HepG2 (cell line): Measurements from ENCODE around the gene TBL2. TPM values are rescaled to one million over a fixed set of nuclear protein-coding genes. Genes with fewer than 3 reads are reported as not detected.
A peak's percentile ranks its signal among the peaks of the same experiment; 100 is the strongest.

Experiments
- ARNT2 ChIP-seq: sonication (generic); formaldehyde crosslinking; IDR thresholded peaks from 2 replicates; pipeline ENCODE4 v1.8.0; 2022; ENCODE audit warnings: mild to moderate bottlenecking, low read depth, missing genetic modification reagents, moderate library complexity
- ATF7-NPFF ChIP-seq: sonication (generic); formaldehyde crosslinking; IDR thresholded peaks from 2 replicates; pipeline ENCODE4 v1.8.1; 2023; ENCODE audit warnings: mild to moderate bottlenecking, low read depth, missing genetic modification reagents, moderate library complexity
- CENPBD1 ChIP-seq: sonication (generic); formaldehyde crosslinking; IDR thresholded peaks from 2 replicates; pipeline ENCODE4 v1.8.0; 2022; ENCODE audit warnings: missing genetic modification reagents, low read depth, mild to moderate bottlenecking, borderline replicate concordance
- E2F5 ChIP-seq: sonication (generic); formaldehyde crosslinking; conservative IDR thresholded peaks from 2 replicates; pipeline ENCODE4 v1.4.0; 2020; ENCODE audit warnings: missing genetic modification reagents
- ESRRA ChIP-seq: sonication (generic); formaldehyde crosslinking; IDR thresholded peaks from 2 replicates; pipeline ENCODE4 v1.5.1; 2020; ENCODE audit warnings: mild to moderate bottlenecking, low read depth, missing genetic modification reagents
- HMGXB3 ChIP-seq: sonication (generic); formaldehyde crosslinking; IDR thresholded peaks from 2 replicates; pipeline ENCODE4 v1.4.0; 2020; ENCODE audit warnings: missing genetic modification reagents, borderline replicate concordance
- KDM5A ChIP-seq: fragments of 200-600 bp; sonication (generic); IDR thresholded peaks from 2 replicates; pipeline ENCODE4 v1.7.0; 2018; ENCODE audit warnings: antibody characterized with exemption, mild to moderate bottlenecking, low read length, borderline replicate concordance
- KLF15 ChIP-seq: sonication (generic); formaldehyde crosslinking; IDR thresholded peaks from 2 replicates; pipeline ENCODE4 v1.8.1; 2023; ENCODE audit warnings: borderline replicate concordance, mild to moderate bottlenecking, inconsistent platforms, missing genetic modification reagents, mixed read lengths
- MED13 ChIP-seq: sonication (generic); formaldehyde crosslinking; IDR thresholded peaks from 2 replicates; pipeline ENCODE4 v1.5.0; 2020; ENCODE audit warnings: missing genetic modification reagents
- NBN ChIP-seq: fragments of 450-650 bp; conservative IDR thresholded peaks from 2 replicates; pipeline ENCODE4 v1.6.1; 2017
- PAF1 ChIP-seq: IDR thresholded peaks from 2 replicates; pipeline ENCODE4 v1.6.1; 2016; ENCODE audit warnings: missing genetic modification reagents, missing compliant biosample characterization
- PHF8 ChIP-seq: sonication (generic); formaldehyde crosslinking; IDR thresholded peaks from 2 replicates; pipeline ENCODE4 v1.5.0; 2020; ENCODE audit warnings: missing genetic modification reagents
- RBM22 ChIP-seq: fragments of 200-400 bp; formaldehyde crosslinking; optimal IDR thresholded peaks from 2 replicates; pipeline ENCODE3; 2017; ENCODE audit warnings: mild to moderate bottlenecking, low read length, moderate library complexity
- SP1 ChIP-seq, 2 experiments: fragments of 450-650 bp in 1 of 2; sonication (generic) in 1 of 2; formaldehyde crosslinking in 1 of 2; IDR thresholded peaks; 2 replicates each; pipeline versions ENCODE4 v1.4.0 to v1.6.1; 2016 to 2020; ENCODE audit warnings: missing genetic modification reagents in 1 of 2
- UBTF ChIP-seq: sonication (generic); formaldehyde crosslinking; IDR thresholded peaks from 2 replicates; pipeline ENCODE4 v1.4.0; 2020; ENCODE audit warnings: mild to moderate bottlenecking, missing genetic modification reagents
- ZBTB37 ChIP-seq: sonication (generic); formaldehyde crosslinking; IDR thresholded peaks from 2 replicates; pipeline ENCODE4 v1.4.0; 2020; ENCODE audit warnings: mild to moderate bottlenecking, missing genetic modification reagents
- ZFYVE20 ChIP-seq: sonication (generic); formaldehyde crosslinking; IDR thresholded peaks from 2 replicates; pipeline ENCODE4 v1.8.0; 2023; ENCODE audit warnings: low read depth, mild to moderate bottlenecking, moderate library complexity, missing genetic modification reagents, borderline replicate concordance
- ZNF205 ChIP-seq: IDR thresholded peaks from 2 replicates; pipeline ENCODE4 v1.6.1; 2018; ENCODE audit warnings: missing biosample characterization, missing genetic modification reagents
- ZNF430 ChIP-seq: sonication (generic); formaldehyde crosslinking; IDR thresholded peaks from 2 replicates; pipeline ENCODE4 v1.9.0; 2021; ENCODE audit warnings: mild to moderate bottlenecking, missing genetic modification reagents
- ZNF546 ChIP-seq: sonication (generic); formaldehyde crosslinking; conservative IDR thresholded peaks from 2 replicates; pipeline ENCODE4 v1.8.1; 2023; ENCODE audit warnings: mild to moderate bottlenecking, missing genetic modification reagents
- ZNF564 ChIP-seq: sonication (generic); formaldehyde crosslinking; IDR thresholded peaks from 2 replicates; pipeline ENCODE4 v1.8.1; 2023; ENCODE audit warnings: mild to moderate bottlenecking, missing genetic modification reagents
- polyA plus RNA-seq, 8 experiments: library from polyadenylated mRNA; depleted of rRNA in 3 of 8; stranded (reverse) in 7 of 8; unstranded in 1 of 8; fragments of >200 nt; fragmentation: Illumina TruSeq in 4 of 8; extraction: Trizol in 4 of 8; gene quantifications; 2 replicates each; pipeline versions ENCODE4 v1.2.1 to v1.2.3, GENCODE V29; 2011 to 2016; ENCODE audit warnings: low read depth in 4 of 8, missing spikeins in 1 of 8, mixed read lengths in 1 of 8; ENCODE audit not compliant: insufficient read depth in 1 of 8
- total RNA-seq, 5 experiments: library from RNA; depleted of rRNA; stranded (reverse); fragments of >200 nt; fragmentation: Illumina TruSeq; extraction: Trizol; gene quantifications; 2 replicates each; pipeline ENCODE4 v1.2.3, GENCODE V29; 2016; ENCODE audit warnings: low read depth in 1 of 5

TBL2 gene
- total and polyA plus RNA-seq, 2 of the 13 experiments (the other 11 are each of a cell fraction or from before 2014, with no cell fraction given) = 43.4 to 47.2 TPM

- no peak for TF ChIP-seq SP1 (IDR thresholded peaks at IDR 0.05)
- TF ChIP-seq SP1 (CRISPR knock-in tag; IDR thresholded peaks at IDR 0.05) = no peak
- TF ChIP-seq RBM22 = no peak
- no peak for TF ChIP-seq ZNF546 (CRISPR knock-in tag)
- no peak; the same call in 1 of the 2 replicates for TF ChIP-seq ARNT2 (CRISPR knock-in tag)
- TF ChIP-seq ZNF430 (CRISPR knock-in tag) = no peak; the same call in 1 of the 2 replicates
- TF ChIP-seq ESRRA = no peak
- TF ChIP-seq KLF15 (CRISPR knock-in tag) = no peak
- TF ChIP-seq UBTF (CRISPR knock-in tag) = peak; percentile 80; the same call in 1 of the 2 replicates
- peak; percentile 77; the same call in 1 of the 2 replicates for TF ChIP-seq ZFYVE20 (CRISPR knock-in tag)
- TF ChIP-seq ZNF564 = no peak
- TF ChIP-seq PAF1 (CRISPR knock-in tag) = no peak
- no peak for TF ChIP-seq NBN
- no peak for TF ChIP-seq HMGXB3 (CRISPR knock-in tag)
- no peak for TF ChIP-seq KDM5A
- TF ChIP-seq ZNF205 = no peak
- no peak for TF ChIP-seq CENPBD1 (CRISPR knock-in tag)
- TF ChIP-seq ATF7-NPFF (CRISPR knock-in tag) = peak; percentile 72; the same call in 1 of the 2 replicates
- TF ChIP-seq ZBTB37 (CRISPR knock-in tag) = no peak
- TF ChIP-seq E2F5 (CRISPR knock-in tag) = 0 out of 2 replicates have a peak, but pooled peaks have one; percentile 10
- TF ChIP-seq PHF8 (CRISPR knock-in tag) = peak; percentile 65; the same call in 1 of the 2 replicates
- TF ChIP-seq MED13 (CRISPR knock-in tag) = no peak
Measured at GRCh38 chr7:73521636-73522104, 56.7 kb downstream of the TBL2 start (continued).
